H1 (cell line): ENCODE results near the gene DCX. TPM values are rescaled to one million over a fixed set of nuclear protein-coding genes. Genes with fewer than 3 reads are reported as not detected.

Experiments used
- CTCF ChIA-PET: fragments of 300-600 bp; sonication (Branson Sonifier 250); formaldehyde crosslinking; loops from one replicate; lab custom pipeline; 2021; ENCODE audit not compliant: partially characterized antibody; lab: Charles Lee
- POLR2A ChIA-PET: fragments of 300-600 bp; sonication (Branson Sonifier 250); formaldehyde crosslinking; loops from one replicate; lab custom pipeline; 2021; ENCODE audit warnings: inconsistent platforms; ENCODE audit not compliant: partially characterized antibody; lab: Charles Lee
- DNase-seq, 2 experiments: peaks; one replicate each; pipeline versions ENCODE4 v3.0.0 to v3.0.0-alpha.2; 2010 to 2022; ENCODE audit warnings: low spot score in 2 of 2, low read depth in 1 of 2, mixed read lengths in 1 of 2
- FAIRE-seq: peaks from 2 replicates; lab custom pipeline; 2011; peaks lifted over from hg19 to GRCh38; lab: Jason Lieb, UNC
- H2AFZ ChIP-seq: 2 replicates; pipeline ENCODE4 v1.8.1; 2012; ENCODE audit warnings: low read length, inconsistent platforms
- H2AK5ac ChIP-seq: 2 replicates; pipeline ENCODE4 v1.6.1; 2013; ENCODE audit warnings: low read depth, low read length
- H2BK120ac ChIP-seq: replicated peaks from 2 replicates; pipeline ENCODE3; 2013; ENCODE audit warnings: low read depth, low read length, inconsistent platforms
- H2BK12ac ChIP-seq: 2 replicates; pipeline ENCODE4 v1.6.1; 2013; ENCODE audit warnings: low read depth, low read length
- H2BK15ac ChIP-seq: 2 replicates; pipeline ENCODE4 v1.6.1; 2013; ENCODE audit warnings: low read length
- H2BK20ac ChIP-seq: 2 replicates; pipeline ENCODE4 v1.6.1; 2013; ENCODE audit warnings: low read length
- H2BK5ac ChIP-seq: 2 replicates; pipeline ENCODE4 v1.6.1; 2013; ENCODE audit warnings: low read depth, low read length
- H3K14ac ChIP-seq: 2 replicates; pipeline ENCODE4 v1.6.1; 2013; ENCODE audit warnings: inconsistent platforms; ENCODE audit not compliant: insufficient read length
- H3K18ac ChIP-seq: 2 replicates; pipeline ENCODE4 v1.6.1; 2013; ENCODE audit warnings: low read length; ENCODE audit errors: extremely low read depth
- H3K23ac ChIP-seq: 2 replicates; pipeline ENCODE4 v1.6.1; 2013; ENCODE audit warnings: inconsistent platforms; ENCODE audit not compliant: insufficient read length
- H3K23me2 ChIP-seq: 2 replicates; pipeline ENCODE4 v1.6.1; 2013; ENCODE audit warnings: low read depth, low read length
- H3K27ac ChIP-seq: 2 replicates; pipeline ENCODE4 v1.6.1; 2011; ENCODE audit warnings: low read depth, low read length, inconsistent platforms
- H3K27me3 ChIP-seq, 4 experiments: replicated peaks in 1 of 4; 1 replicate in 1 of 4; 2 replicates in 3 of 4; pipeline versions ENCODE4 v1.6.1 to v1.8.1; 2011 to 2013; ENCODE audit warnings: low read length in 3 of 4, mild to moderate bottlenecking in 3 of 4, inconsistent platforms in 2 of 4, mixed read lengths in 2 of 4, moderate library complexity in 1 of 4; ENCODE audit not compliant: control insufficient read depth in 3 of 4, insufficient read depth in 3 of 4; ENCODE audit errors: extremely low read depth in 1 of 4
- H3K36me3 ChIP-seq, 4 experiments: 2 replicates each; pipeline versions ENCODE4 v1.6.1 to v1.8.1; 2011 to 2013; ENCODE audit warnings: mild to moderate bottlenecking in 4 of 4, low read length in 3 of 4, moderate library complexity in 2 of 4, control low read depth in 1 of 4, inconsistent platforms in 1 of 4; ENCODE audit not compliant: insufficient read depth in 4 of 4, control insufficient read depth in 2 of 4
- H3K4ac ChIP-seq: replicated peaks from 2 replicates; pipeline ENCODE3; 2013; ENCODE audit warnings: low read length, low read depth, mixed read lengths, inconsistent platforms; ENCODE audit not compliant: insufficient read length
- H3K4me1 ChIP-seq, 4 experiments: replicated peaks in 1 of 4; 1 replicate in 1 of 4; 2 replicates in 3 of 4; pipeline versions ENCODE4 v1.6.1 to v1.8.1; 2011 to 2013; ENCODE audit warnings: low read length in 3 of 4, inconsistent platforms in 2 of 4, mixed read lengths in 1 of 4; ENCODE audit not compliant: insufficient read depth in 4 of 4, control insufficient read depth in 3 of 4
- H3K4me2 ChIP-seq, 2 experiments: 2 replicates each; pipeline versions ENCODE4 v1.6.1 to v1.8.1; 2011 to 2013; ENCODE audit warnings: low read depth in 2 of 2, low read length in 2 of 2, control low read depth in 1 of 2, inconsistent platforms in 1 of 2, mild to moderate bottlenecking in 1 of 2; ENCODE audit not compliant: insufficient read depth in 1 of 2
- H3K4me3 ChIP-seq, 4 experiments: fragments of 200-600, 300-600 bp in 1 of 4; sonication (generic), shearing (Covaris generic), sonication (Bioruptor Twin) in 1 of 4; 2 replicates each; pipeline versions ENCODE4 v1.5.1 to v1.8.1; 2011 to 2016; ENCODE audit warnings: low read length in 4 of 4, low read depth in 3 of 4, control low read depth in 2 of 4, inconsistent platforms in 2 of 4, mild to moderate bottlenecking in 2 of 4, mixed read lengths in 1 of 4, moderate library complexity in 1 of 4; ENCODE audit not compliant: insufficient read depth in 2 of 4; ENCODE audit errors: extremely low read depth in 1 of 4
- H3K56ac ChIP-seq: replicated peaks from 2 replicates; pipeline ENCODE3; 2013; ENCODE audit warnings: low read depth, mild to moderate bottlenecking, mixed read lengths, low read length, inconsistent platforms; ENCODE audit not compliant: insufficient read length
- H3K79me1 ChIP-seq: 2 replicates; pipeline ENCODE4 v1.6.1; 2013; ENCODE audit warnings: low read depth, low read length, control low read depth
- H3K79me2 ChIP-seq, 2 experiments: 2 replicates each; pipeline versions ENCODE4 v1.6.1 to v1.8.1; 2012 to 2013; ENCODE audit warnings: low read length in 2 of 2, mild to moderate bottlenecking in 2 of 2, inconsistent platforms in 1 of 2; ENCODE audit not compliant: insufficient read depth in 2 of 2, control insufficient read depth in 1 of 2
- H3K9ac ChIP-seq, 4 experiments: replicated peaks in 1 of 4; 1 replicate in 1 of 4; 2 replicates in 3 of 4; pipeline versions ENCODE4 v1.6.1 to v1.8.1; 2011 to 2013; ENCODE audit warnings: low read depth in 3 of 4, low read length in 3 of 4, control low read depth in 2 of 4, mild to moderate bottlenecking in 2 of 4, moderate library complexity in 2 of 4, inconsistent platforms in 1 of 4; ENCODE audit errors: extremely low read depth in 1 of 4
- H3K9me3 ChIP-seq, 2 experiments: 2 replicates each; pipeline versions ENCODE4 v1.6.1 to v1.8.1; 2012 to 2013; ENCODE audit warnings: mild to moderate bottlenecking in 2 of 2, moderate library complexity in 2 of 2, control low read depth in 1 of 2, inconsistent platforms in 1 of 2, low read depth in 1 of 2, low read length in 1 of 2, mixed read lengths in 1 of 2; ENCODE audit not compliant: insufficient read depth in 2 of 2
- H4K20me1 ChIP-seq, 2 experiments: replicated peaks in 1 of 2; 2 replicates each; pipeline versions ENCODE3 to v1.8.1; 2011 to 2013; ENCODE audit warnings: inconsistent platforms in 2 of 2, low read length in 2 of 2, mild to moderate bottlenecking in 1 of 2; ENCODE audit not compliant: insufficient read depth in 2 of 2, control insufficient read depth in 1 of 2
- H4K5ac ChIP-seq: 2 replicates; pipeline ENCODE4 v1.6.1; 2013; ENCODE audit warnings: low read length, low read depth, mixed read lengths, inconsistent platforms; ENCODE audit not compliant: insufficient read length
- H4K8ac ChIP-seq: 2 replicates; pipeline ENCODE4 v1.8.0; 2013; ENCODE audit warnings: mild to moderate bottlenecking, moderate library complexity, low read length, inconsistent platforms; ENCODE audit not compliant: insufficient read depth; ENCODE audit errors: extremely low read depth
- H4K91ac ChIP-seq: replicated peaks from 2 replicates; pipeline ENCODE3; 2013; ENCODE audit warnings: low read length, mixed read lengths, inconsistent platforms; ENCODE audit not compliant: insufficient read length
- EGR1 ChIP-seq: IDR thresholded peaks from 2 replicates; pipeline ENCODE4 v1.6.1; 2011; ENCODE audit warnings: low read depth, low read length, borderline replicate concordance
- GABPA ChIP-seq: IDR thresholded peaks from 2 replicates; pipeline ENCODE4 v1.6.1; 2011; ENCODE audit warnings: mild to moderate bottlenecking, low read length, moderate library complexity, borderline replicate concordance; ENCODE audit not compliant: insufficient read depth
- KDM1A ChIP-seq: fragments of 200-600, 300-600 bp; sonication (generic); IDR thresholded peaks from 2 replicates; pipeline ENCODE4 v1.7.1; 2016; ENCODE audit warnings: mild to moderate bottlenecking, low read length, borderline replicate concordance
- POU5F1 ChIP-seq: IDR thresholded peaks from 2 replicates; pipeline ENCODE4 v1.6.1; 2011; ENCODE audit warnings: low read depth, mild to moderate bottlenecking, low read length, moderate library complexity
- RNF2 ChIP-seq: fragments of 200-900, 300-1000 bp; sonication (generic); IDR thresholded peaks from 2 replicates; pipeline ENCODE4 v1.7.1; 2016; ENCODE audit warnings: borderline replicate concordance, low read depth, mild to moderate bottlenecking, antibody characterized with exemption, low read length; ENCODE audit not compliant: poor library complexity, severe bottlenecking; ENCODE audit errors: missing control alignments
- SIRT6 ChIP-seq: IDR thresholded peaks from one replicate; pipeline ENCODE4 v1.7.1; 2012; ENCODE audit warnings: low read length, inconsistent platforms
- WGBS, 2 experiments: shearing (Covaris generic) in 1 of 2; methylation state at CpG; one replicate each; pipeline versions ENCODE4 v1.1.6 to v1.1.7; 2013 to 2015; ENCODE audit warnings: low lambda C conversion rate in 2 of 2, mixed read lengths in 2 of 2, inconsistent platforms in 1 of 2, low coverage in 1 of 2, missing lambda C conversion rate in 1 of 2; ENCODE audit not compliant: insufficient replicate concordance in 2 of 2, insufficient coverage in 1 of 2, insufficient read length in 1 of 2; ENCODE audit errors: extremely low coverage in 1 of 2, missing lambda C conversion rate in 1 of 2; 5-methylcytosine and 5-hydroxymethylcytosine counted together
- polyA plus RNA-seq, 7 experiments: library from polyadenylated mRNA; depleted of rRNA in 3 of 7; stranded (reverse) in 5 of 7; unstranded in 2 of 7; fragments of >200 nt in 5 of 7; fragments of 200-250 nt in 2 of 7; gene quantifications; 1 replicate in 5 of 7; 2 replicates in 1 of 7; 4 replicates in 1 of 7; pipeline versions ENCODE4 v1.2.1 to v1.2.3, GENCODE V29; 2011 to 2013; ENCODE audit warnings: missing spikeins in 2 of 7, mixed read lengths in 2 of 7
- total RNA-seq: library from RNA; stranded (reverse); fragmentation: NEBNext Ultra II Directional; extraction: Animal tissue kit (Norgen Biotek cat#: 25700); gene quantifications from 2 replicates; pipeline ENCODE4 v1.2.1, GENCODE V29; 2021
- TF ChIP-seq, protein P1 (sequence below): IDR thresholded peaks from 2 replicates; pipeline ENCODE4 v1.6.1; 2012; ENCODE audit warnings: inconsistent platforms
- TF ChIP-seq, protein P2 (sequence below), 3 experiments: IDR thresholded peaks; 1 replicate in 2 of 3; 2 replicates in 1 of 3; pipeline versions ENCODE4 v1.5.1 to v1.6.1; 2011; ENCODE audit warnings: low read length in 3 of 3, mild to moderate bottlenecking in 3 of 3, inconsistent platforms in 2 of 3, low read depth in 1 of 3, moderate library complexity in 1 of 3; ENCODE audit not compliant: insufficient read depth in 1 of 3; ENCODE audit errors: control extremely low read depth in 1 of 3
- TF ChIP-seq, protein P3 (sequence below): IDR thresholded peaks from 2 replicates; pipeline ENCODE4 v1.6.1; 2012; ENCODE audit warnings: low read length, inconsistent platforms

Gene DCX
- total and polyA plus RNA-seq, 2 of the 8 experiments (the other 6 are each of a cell fraction or from before 2014, with no cell fraction given), result 1.3 to 3.3 TPM

DNA sequence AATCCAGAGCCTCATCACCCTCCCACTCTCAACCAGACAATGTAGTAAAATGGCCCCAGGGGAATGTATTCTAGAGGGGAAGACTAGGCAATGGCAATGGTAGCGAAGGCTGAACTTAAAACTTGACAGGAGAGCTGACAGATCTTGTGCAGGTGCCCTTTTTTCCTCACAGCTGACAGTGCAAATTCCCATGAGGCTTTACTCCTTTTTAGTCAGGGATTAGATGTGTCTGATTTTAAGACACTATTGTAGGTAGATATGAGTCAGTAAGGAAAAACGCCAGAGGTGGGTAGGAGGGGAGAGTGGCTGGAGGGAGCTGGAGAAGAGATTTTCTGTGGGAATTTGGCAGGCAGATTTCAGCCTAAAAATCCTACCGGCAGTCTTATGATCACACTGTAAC, 152.4 kb downstream of the DCX start:
- Histone ChIP-seq H3K27me3 (no peaks in the 10 kb centered on the region), H3K4ac (no peak overlapping the region), H3K23ac (no peak overlapping the region), H3K79me2 (no peaks in the 10 kb centered on the region), H3K56ac (no peak overlapping the region), H3K4me3 (no peak overlapping the region), H2BK15ac (no peak overlapping the region), H2AK5ac (no peak overlapping the region), H3K4me2 (no peak overlapping the region), H3K9me3 (no peaks in the 10 kb centered on the region), H4K91ac (no peak overlapping the region), H2BK120ac (no peak overlapping the region), H2BK12ac (no peak overlapping the region), H2BK20ac (no peak overlapping the region), H3K36me3 (no peaks in the 10 kb centered on the region), H3K14ac (no peak overlapping the region), H3K27ac (no peak overlapping the region), H3K79me1 (no peaks in the 10 kb centered on the region), H3K18ac (no peak overlapping the region), H4K5ac (no peak overlapping the region), H3K4me1 (no peaks in the 10 kb centered on the region), H3K23me2 (no peaks in the 10 kb centered on the region), H2AFZ (no peak overlapping the region), H4K20me1 (no peaks in the 10 kb centered on the region), H4K8ac (no peak overlapping the region), H2BK5ac (no peak overlapping the region), H3K9ac (no peak overlapping the region)
- CTCF ChIA-PET, result interaction anchor here (0.6 to 4.4 kb wide), 3 partner anchors 15 to 188 kb away, joined by 4 to 15 read pairs (median 5); no protein-coding TSS in a partner anchor
- POLR2A ChIA-PET, result no interaction called here
- WGBS, 2 experiments, result 73% methylated on average over 3 of the region's 3 CpGs; no CpG with 5 or more reads in 1 of the 2 experiments
- FAIRE-seq (no peak), DNase-seq (no peak)
- TF ChIP-seq EGR1 (no peak), SIRT6 (no peak), POU5F1 (no peak), GABPA (no peak), KDM1A (no peak), RNF2 (no peak)
- TF ChIP-seq, protein P1, sequence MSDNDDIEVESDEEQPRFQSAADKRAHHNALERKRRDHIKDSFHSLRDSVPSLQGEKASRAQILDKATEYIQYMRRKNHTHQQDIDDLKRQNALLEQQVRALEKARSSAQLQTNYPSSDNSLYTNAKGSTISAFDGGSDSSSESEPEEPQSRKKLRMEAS, result no peak
- TF ChIP-seq, protein P2, sequence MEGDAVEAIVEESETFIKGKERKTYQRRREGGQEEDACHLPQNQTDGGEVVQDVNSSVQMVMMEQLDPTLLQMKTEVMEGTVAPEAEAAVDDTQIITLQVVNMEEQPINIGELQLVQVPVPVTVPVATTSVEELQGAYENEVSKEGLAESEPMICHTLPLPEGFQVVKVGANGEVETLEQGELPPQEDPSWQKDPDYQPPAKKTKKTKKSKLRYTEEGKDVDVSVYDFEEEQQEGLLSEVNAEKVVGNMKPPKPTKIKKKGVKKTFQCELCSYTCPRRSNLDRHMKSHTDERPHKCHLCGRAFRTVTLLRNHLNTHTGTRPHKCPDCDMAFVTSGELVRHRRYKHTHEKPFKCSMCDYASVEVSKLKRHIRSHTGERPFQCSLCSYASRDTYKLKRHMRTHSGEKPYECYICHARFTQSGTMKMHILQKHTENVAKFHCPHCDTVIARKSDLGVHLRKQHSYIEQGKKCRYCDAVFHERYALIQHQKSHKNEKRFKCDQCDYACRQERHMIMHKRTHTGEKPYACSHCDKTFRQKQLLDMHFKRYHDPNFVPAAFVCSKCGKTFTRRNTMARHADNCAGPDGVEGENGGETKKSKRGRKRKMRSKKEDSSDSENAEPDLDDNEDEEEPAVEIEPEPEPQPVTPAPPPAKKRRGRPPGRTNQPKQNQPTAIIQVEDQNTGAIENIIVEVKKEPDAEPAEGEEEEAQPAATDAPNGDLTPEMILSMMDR (IDR thresholded peaks at IDR 0.05; ENCODE audit: control extremely low read depth in 1 of 3, insufficient read depth in 1 of 3, low read depth in 1 of 3, low read length in 3 of 3), result no peak
- TF ChIP-seq, protein P3, sequence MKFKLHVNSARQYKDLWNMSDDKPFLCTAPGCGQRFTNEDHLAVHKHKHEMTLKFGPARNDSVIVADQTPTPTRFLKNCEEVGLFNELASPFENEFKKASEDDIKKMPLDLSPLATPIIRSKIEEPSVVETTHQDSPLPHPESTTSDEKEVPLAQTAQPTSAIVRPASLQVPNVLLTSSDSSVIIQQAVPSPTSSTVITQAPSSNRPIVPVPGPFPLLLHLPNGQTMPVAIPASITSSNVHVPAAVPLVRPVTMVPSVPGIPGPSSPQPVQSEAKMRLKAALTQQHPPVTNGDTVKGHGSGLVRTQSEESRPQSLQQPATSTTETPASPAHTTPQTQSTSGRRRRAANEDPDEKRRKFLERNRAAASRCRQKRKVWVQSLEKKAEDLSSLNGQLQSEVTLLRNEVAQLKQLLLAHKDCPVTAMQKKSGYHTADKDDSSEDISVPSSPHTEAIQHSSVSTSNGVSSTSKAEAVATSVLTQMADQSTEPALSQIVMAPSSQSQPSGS, result no peak
